Kidney epithelial cell (primary cell): Measurements from ENCODE around the gene TMEM120B. TPM values are rescaled to one million over a fixed set of nuclear protein-coding genes. Genes with fewer than 3 reads are reported as not detected.
A peak's percentile ranks its signal among the peaks of the same experiment; 100 is the strongest.

Experiments
- DNase-seq: peaks from one replicate; pipeline ENCODE4 v3.0.0-alpha.2; 2010; ENCODE audit warnings: low read depth
- H3K27me3 ChIP-seq: 2 replicates; pipeline ENCODE4 v1.6.0; 2011; ENCODE audit warnings: low read length; ENCODE audit not compliant: control insufficient read depth, insufficient read depth
- H3K36me3 ChIP-seq: 2 replicates; pipeline ENCODE4 v1.5.1; 2011; ENCODE audit warnings: low read length; ENCODE audit not compliant: control insufficient read depth, insufficient read depth
- H3K4me3 ChIP-seq: 2 replicates; pipeline ENCODE4 v1.5.1; 2011; ENCODE audit warnings: low read depth, mild to moderate bottlenecking, control low read depth, low read length
- CTCF ChIP-seq: IDR thresholded peaks from 2 replicates; pipeline ENCODE4 v1.5.1; 2011; ENCODE audit warnings: mild to moderate bottlenecking, moderate library complexity, low read length, control low read depth, inconsistent platforms; ENCODE audit not compliant: insufficient read depth, poor library complexity, severe bottlenecking
- total RNA-seq: library from RNA; depleted of rRNA; stranded (reverse); fragments of >200 nt; gene quantifications from 2 replicates; pipeline ENCODE4 v1.2.3, GENCODE V29; 2015

The TMEM120B gene
- total RNA-seq, 1 donor from 2014 or later = 8.8 TPM

- Histone ChIP-seq H3K27me3 (no peaks in the 10 kb centered on the region), H3K4me3 (no peak overlapping the region), H3K36me3 (no peaks in the 10 kb centered on the region)
- no peak for DNase-seq
- no peak for TF ChIP-seq CTCF
These were observed 57.3 kb downstream of the TMEM120B start for GRCh38 chr12:121769831-121770301.

- Histone ChIP-seq H3K36me3 (no peaks in the 10 kb centered on the region), H3K4me3 (no peak overlapping the region), H3K27me3 (no peaks in the 10 kb centered on the region)
- DNase-seq = no peak
- no peak for TF ChIP-seq CTCF
These were observed 57.8 kb downstream of the TMEM120B start for GRCh38 chr12:121770388-121770787.

GRCh38 chr12:121770813-121771625 is 58.5 kb downstream of the TMEM120B start:
- TF ChIP-seq CTCF = no peak
- Histone ChIP-seq H3K4me3 (no peak overlapping the region), H3K27me3 (no peaks in the 10 kb centered on the region), H3K36me3 (no peaks in the 10 kb centered on the region)
- DNase-seq = no peak

- Histone ChIP-seq H3K36me3 (no peaks in the 10 kb centered on the region), H3K4me3 (no peak overlapping the region), H3K27me3 (no peaks in the 10 kb centered on the region)
- DNase-seq = no peak
- TF ChIP-seq CTCF = peak; percentile 94
These were observed 60.6 kb downstream of the TMEM120B start for GRCh38 chr12:121773011-121773777.

- H3K27me3 ChIP-seq = no peaks in the 10 kb centered on the region
- DNase-seq = no peak
These were observed 62.5 kb downstream of the TMEM120B start for GRCh38 chr12:121774968-121775474.

More at GRCh38 chr12:121774968-121775474, 62.5 kb downstream of the TMEM120B start:
- TF ChIP-seq CTCF = peak; percentile 0
- peaks cover 4% of the 10 kb centered on the region for H3K36me3 ChIP-seq
- no peak overlapping the region for H3K4me3 ChIP-seq
